SK-N-SH treated with all-trans-retinoic acid at 6 μM for 48 hours (cell line): ENCODE results near the gene DNHD1.

Experiments
- ATAC-seq: fragments of 200-7000 bp; cut with Tn5 transposase; 3 replicates; pipeline ENCODE4 v1.9.1; 2020; ENCODE audit warnings: mild to moderate bottlenecking, moderate library complexity
- ARNTL ChIP-seq: fragments of 450-650 bp; formaldehyde crosslinking; IDR thresholded peaks from 2 replicates; pipeline ENCODE4 v1.5.0; 2020; ENCODE audit warnings: low read depth, mild to moderate bottlenecking, moderate library complexity, borderline replicate concordance
- BACH2 ChIP-seq: fragments of 250-450 bp; sonication (Bioruptor Pico); IDR thresholded peaks from 2 replicates; pipeline ENCODE4 v1.9.0; 2021; ENCODE audit warnings: mild to moderate bottlenecking, borderline replicate concordance
- ESRRG ChIP-seq: fragments of 250-450 bp; sonication (Bioruptor Pico); IDR thresholded peaks from 2 replicates; pipeline ENCODE4 v1.6.1; 2021; ENCODE audit warnings: mild to moderate bottlenecking
- GLIS3 ChIP-seq: fragments of 250-450 bp; sonication (Bioruptor Pico); IDR thresholded peaks from 2 replicates; pipeline ENCODE4 v1.5.0; 2020; ENCODE audit warnings: mild to moderate bottlenecking, moderate library complexity
- ISL1 ChIP-seq: fragments of 250-450 bp; sonication (Bioruptor Pico); IDR thresholded peaks from 2 replicates; pipeline ENCODE4 v2.1.2; 2022; ENCODE audit warnings: mild to moderate bottlenecking, moderate library complexity
- OSR1 ChIP-seq: fragments of 250-450 bp; sonication (Bioruptor Pico); IDR thresholded peaks from 2 replicates; pipeline ENCODE4 v1.8.0; 2022; ENCODE audit warnings: moderate library complexity, mild to moderate bottlenecking, inconsistent platforms
- PPARA ChIP-seq: fragments of 250-450 bp; sonication (Bioruptor Pico); IDR thresholded peaks from 2 replicates; pipeline ENCODE4 v1.5.0; 2020; ENCODE audit warnings: mild to moderate bottlenecking, borderline replicate concordance
- SNAI2 ChIP-seq: fragments of 250-450 bp; sonication (Bioruptor Pico); IDR thresholded peaks from 2 replicates; pipeline ENCODE4 v1.5.0; 2020; ENCODE audit warnings: mild to moderate bottlenecking, moderate library complexity
- TCF4 ChIP-seq: fragments of 250-450 bp; sonication (Bioruptor Pico); IDR thresholded peaks from 2 replicates; pipeline ENCODE4 v1.8.0; 2021; ENCODE audit warnings: mild to moderate bottlenecking, moderate library complexity, borderline replicate concordance
- TOX ChIP-seq: fragments of 250-450 bp; sonication (Bioruptor Pico); IDR thresholded peaks from 2 replicates; pipeline ENCODE4 v1.8.0; 2021; ENCODE audit warnings: mild to moderate bottlenecking, moderate library complexity, borderline replicate concordance
- ZC3H10 ChIP-seq: fragments of 250-450 bp; sonication (Bioruptor Pico); IDR thresholded peaks from 2 replicates; pipeline ENCODE4 v1.5.1; 2021; ENCODE audit warnings: mild to moderate bottlenecking, moderate library complexity
- ZFP3 ChIP-seq: fragments of 250-450 bp; sonication (Bioruptor Pico); IDR thresholded peaks from 2 replicates; pipeline ENCODE4 v1.5.0; 2020; ENCODE audit warnings: mild to moderate bottlenecking, moderate library complexity
- ZFP30 ChIP-seq: fragments of 450-650 bp; formaldehyde crosslinking; IDR thresholded peaks from 2 replicates; pipeline ENCODE4 v1.5.0; 2022; ENCODE audit warnings: mild to moderate bottlenecking, moderate library complexity
- ZNF565 ChIP-seq: fragments of 450-650 bp; formaldehyde crosslinking; conservative IDR thresholded peaks from 2 replicates; pipeline ENCODE4 v1.5.0; 2020; ENCODE audit warnings: low read depth, mild to moderate bottlenecking, moderate library complexity
- ZNF70 ChIP-seq: fragments of 450-650 bp; formaldehyde crosslinking; IDR thresholded peaks from 2 replicates; pipeline ENCODE4 v1.5.0; 2020; ENCODE audit warnings: mild to moderate bottlenecking, moderate library complexity
- ZNF8 ChIP-seq: fragments of 450-650 bp; formaldehyde crosslinking; IDR thresholded peaks from 2 replicates; pipeline ENCODE4 v1.5.0; 2020; ENCODE audit warnings: mild to moderate bottlenecking, moderate library complexity
- TF ChIP-seq, protein P1 (sequence below): fragments of 250-450 bp; sonication (Bioruptor Pico); IDR thresholded peaks from 2 replicates; pipeline ENCODE4 v1.5.1; 2021; ENCODE audit warnings: mild to moderate bottlenecking, moderate library complexity
- TF ChIP-seq, protein P2 (sequence below): fragments of 250-450 bp; sonication (Bioruptor Pico); IDR thresholded peaks from 2 replicates; pipeline ENCODE4 v1.8.0; 2020; ENCODE audit warnings: mild to moderate bottlenecking, moderate library complexity, borderline replicate concordance
- TF ChIP-seq, protein P3 (sequence below): fragments of 250-450 bp; sonication (Bioruptor Pico); IDR thresholded peaks from 2 replicates; pipeline ENCODE4 v1.5.1; 2020; ENCODE audit warnings: low read depth, mild to moderate bottlenecking, moderate library complexity
- TF ChIP-seq, protein P4 (sequence below): fragments of 250-450 bp; sonication (Bioruptor Pico); IDR thresholded peaks from 2 replicates; pipeline ENCODE4 v1.5.0; 2020; ENCODE audit warnings: mild to moderate bottlenecking, moderate library complexity

DNHD1 gene

DNA sequence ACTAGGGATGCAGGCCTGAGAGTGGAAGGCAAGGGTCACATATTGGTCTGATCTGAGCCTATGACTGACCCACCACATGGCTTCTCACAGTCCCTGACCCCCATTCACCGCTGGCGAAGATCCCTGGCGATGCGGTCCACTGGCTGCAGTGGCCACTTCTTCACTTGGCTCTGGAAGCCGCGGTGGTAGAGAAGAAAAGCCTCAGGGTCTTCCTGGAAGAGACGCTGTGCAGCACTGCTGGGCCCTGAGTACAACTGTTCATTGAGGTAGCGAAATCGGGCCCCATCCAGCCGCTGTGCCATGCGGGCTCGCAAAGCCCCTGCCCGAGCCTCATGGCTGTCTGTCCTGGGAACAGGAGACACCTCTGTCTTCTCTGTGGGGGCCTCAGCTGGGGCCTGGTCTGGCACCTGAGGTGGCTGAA is 104.0 kb downstream of the DNHD1 start:
- TF ChIP-seq ESRRG (CRISPR knock-in tag) (no peak), ZC3H10 (CRISPR knock-in tag) (no peak), ZNF8 (CRISPR knock-in tag) (no peak), ZNF565 (CRISPR knock-in tag) (no peak), OSR1 (CRISPR knock-in tag) (no peak), GLIS3 (no peak), ZNF70 (no peak), PPARA (no peak), SNAI2 (CRISPR knock-in tag) (no peak), ARNTL (CRISPR knock-in tag) (no peak)
- TF ChIP-seq, protein P1, sequence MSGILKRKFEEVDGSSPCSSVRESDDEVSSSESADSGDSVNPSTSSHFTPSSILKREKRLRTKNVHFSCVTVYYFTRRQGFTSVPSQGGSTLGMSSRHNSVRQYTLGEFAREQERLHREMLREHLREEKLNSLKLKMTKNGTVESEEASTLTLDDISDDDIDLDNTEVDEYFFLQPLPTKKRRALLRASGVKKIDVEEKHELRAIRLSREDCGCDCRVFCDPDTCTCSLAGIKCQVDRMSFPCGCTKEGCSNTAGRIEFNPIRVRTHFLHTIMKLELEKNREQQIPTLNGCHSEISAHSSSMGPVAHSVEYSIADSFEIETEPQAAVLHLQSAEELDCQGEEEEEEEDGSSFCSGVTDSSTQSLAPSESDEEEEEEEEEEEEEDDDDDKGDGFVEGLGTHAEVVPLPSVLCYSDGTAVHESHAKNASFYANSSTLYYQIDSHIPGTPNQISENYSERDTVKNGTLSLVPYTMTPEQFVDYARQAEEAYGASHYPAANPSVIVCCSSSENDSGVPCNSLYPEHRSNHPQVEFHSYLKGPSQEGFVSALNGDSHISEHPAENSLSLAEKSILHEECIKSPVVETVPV (CRISPR knock-in tag) = no peak
- no peak for ATAC-seq

DNA sequence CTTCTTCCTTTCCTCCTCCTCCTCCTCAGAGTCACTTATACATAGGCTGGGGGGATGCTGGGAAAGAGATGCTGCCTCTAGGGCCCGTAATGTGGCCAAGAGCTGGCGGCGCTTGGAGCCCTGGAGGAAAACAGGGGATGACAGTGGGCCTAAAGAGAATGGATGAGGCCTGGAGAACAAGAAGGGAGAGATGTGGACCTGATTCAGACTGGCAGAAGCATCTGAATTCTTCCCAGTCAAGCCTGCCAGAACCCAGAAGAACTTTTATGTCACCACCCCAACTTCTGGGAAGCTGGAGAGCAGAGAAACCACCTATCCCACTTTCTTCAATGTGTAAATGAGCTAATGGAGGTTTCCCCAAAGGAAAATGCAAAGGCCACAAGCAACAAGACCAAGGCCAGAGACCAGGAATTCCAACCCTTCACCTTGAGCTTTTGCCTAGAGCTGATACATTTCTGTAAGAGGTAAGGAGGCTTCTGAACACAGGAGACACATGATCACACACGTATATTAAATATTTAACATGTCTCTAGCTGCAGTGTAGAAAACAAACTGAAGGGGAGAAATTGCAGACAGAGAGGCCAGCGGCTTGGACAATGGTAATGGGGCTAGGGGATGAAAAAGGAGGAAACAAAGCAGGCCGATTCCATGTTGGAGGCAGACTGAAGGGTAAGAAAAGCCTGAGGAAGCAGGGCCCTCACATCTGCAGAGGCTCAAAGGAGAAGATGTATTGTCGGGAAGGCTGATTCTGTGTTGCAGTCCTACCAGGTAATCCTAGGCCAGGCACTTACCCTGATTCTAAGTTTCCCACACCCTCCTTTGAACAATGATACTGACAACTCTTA is 105.2 kb downstream of the DNHD1 start:
- ATAC-seq = no peak
- TF ChIP-seq ZFP30 (CRISPR knock-in tag) = no peak
- no peak for TF ChIP-seq ESRRG (CRISPR knock-in tag)
- TF ChIP-seq OSR1 (CRISPR knock-in tag) = no peak
- no peak for TF ChIP-seq ISL1
- no peak for TF ChIP-seq ZNF565 (CRISPR knock-in tag)
- TF ChIP-seq GLIS3 = no peak
- no peak for TF ChIP-seq ZNF8 (CRISPR knock-in tag)
- TF ChIP-seq SNAI2 (CRISPR knock-in tag) = no peak
- TF ChIP-seq, protein P2, sequence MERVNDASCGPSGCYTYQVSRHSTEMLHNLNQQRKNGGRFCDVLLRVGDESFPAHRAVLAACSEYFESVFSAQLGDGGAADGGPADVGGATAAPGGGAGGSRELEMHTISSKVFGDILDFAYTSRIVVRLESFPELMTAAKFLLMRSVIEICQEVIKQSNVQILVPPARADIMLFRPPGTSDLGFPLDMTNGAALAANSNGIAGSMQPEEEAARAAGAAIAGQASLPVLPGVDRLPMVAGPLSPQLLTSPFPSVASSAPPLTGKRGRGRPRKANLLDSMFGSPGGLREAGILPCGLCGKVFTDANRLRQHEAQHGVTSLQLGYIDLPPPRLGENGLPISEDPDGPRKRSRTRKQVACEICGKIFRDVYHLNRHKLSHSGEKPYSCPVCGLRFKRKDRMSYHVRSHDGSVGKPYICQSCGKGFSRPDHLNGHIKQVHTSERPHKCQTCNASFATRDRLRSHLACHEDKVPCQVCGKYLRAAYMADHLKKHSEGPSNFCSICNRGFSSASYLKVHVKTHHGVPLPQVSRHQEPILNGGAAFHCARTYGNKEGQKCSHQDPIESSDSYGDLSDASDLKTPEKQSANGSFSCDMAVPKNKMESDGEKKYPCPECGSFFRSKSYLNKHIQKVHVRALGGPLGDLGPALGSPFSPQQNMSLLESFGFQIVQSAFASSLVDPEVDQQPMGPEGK = no peak
- TF ChIP-seq, protein P3, sequence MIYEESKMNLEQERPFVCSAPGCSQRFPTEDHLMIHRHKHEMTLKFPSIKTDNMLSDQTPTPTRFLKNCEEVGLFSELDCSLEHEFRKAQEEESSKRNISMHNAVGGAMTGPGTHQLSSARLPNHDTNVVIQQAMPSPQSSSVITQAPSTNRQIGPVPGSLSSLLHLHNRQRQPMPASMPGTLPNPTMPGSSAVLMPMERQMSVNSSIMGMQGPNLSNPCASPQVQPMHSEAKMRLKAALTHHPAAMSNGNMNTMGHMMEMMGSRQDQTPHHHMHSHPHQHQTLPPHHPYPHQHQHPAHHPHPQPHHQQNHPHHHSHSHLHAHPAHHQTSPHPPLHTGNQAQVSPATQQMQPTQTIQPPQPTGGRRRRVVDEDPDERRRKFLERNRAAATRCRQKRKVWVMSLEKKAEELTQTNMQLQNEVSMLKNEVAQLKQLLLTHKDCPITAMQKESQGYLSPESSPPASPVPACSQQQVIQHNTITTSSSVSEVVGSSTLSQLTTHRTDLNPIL (CRISPR knock-in tag) = no peak
- TF ChIP-seq ZC3H10 (CRISPR knock-in tag) = no peak
- TF ChIP-seq ZFP3 (CRISPR knock-in tag) = no peak
- TF ChIP-seq, protein P1 (CRISPR knock-in tag) = no peak
- TF ChIP-seq ARNTL (CRISPR knock-in tag) = no peak
- TF ChIP-seq ZNF70 = no peak
- TF ChIP-seq, protein P4, sequence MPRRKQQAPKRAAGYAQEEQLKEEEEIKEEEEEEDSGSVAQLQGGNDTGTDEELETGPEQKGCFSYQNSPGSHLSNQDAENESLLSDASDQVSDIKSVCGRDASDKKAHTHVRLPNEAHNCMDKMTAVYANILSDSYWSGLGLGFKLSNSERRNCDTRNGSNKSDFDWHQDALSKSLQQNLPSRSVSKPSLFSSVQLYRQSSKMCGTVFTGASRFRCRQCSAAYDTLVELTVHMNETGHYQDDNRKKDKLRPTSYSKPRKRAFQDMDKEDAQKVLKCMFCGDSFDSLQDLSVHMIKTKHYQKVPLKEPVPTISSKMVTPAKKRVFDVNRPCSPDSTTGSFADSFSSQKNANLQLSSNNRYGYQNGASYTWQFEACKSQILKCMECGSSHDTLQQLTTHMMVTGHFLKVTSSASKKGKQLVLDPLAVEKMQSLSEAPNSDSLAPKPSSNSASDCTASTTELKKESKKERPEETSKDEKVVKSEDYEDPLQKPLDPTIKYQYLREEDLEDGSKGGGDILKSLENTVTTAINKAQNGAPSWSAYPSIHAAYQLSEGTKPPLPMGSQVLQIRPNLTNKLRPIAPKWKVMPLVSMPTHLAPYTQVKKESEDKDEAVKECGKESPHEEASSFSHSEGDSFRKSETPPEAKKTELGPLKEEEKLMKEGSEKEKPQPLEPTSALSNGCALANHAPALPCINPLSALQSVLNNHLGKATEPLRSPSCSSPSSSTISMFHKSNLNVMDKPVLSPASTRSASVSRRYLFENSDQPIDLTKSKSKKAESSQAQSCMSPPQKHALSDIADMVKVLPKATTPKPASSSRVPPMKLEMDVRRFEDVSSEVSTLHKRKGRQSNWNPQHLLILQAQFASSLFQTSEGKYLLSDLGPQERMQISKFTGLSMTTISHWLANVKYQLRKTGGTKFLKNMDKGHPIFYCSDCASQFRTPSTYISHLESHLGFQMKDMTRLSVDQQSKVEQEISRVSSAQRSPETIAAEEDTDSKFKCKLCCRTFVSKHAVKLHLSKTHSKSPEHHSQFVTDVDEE (CRISPR knock-in tag) = no peak
- TF ChIP-seq BACH2 (CRISPR knock-in tag) = no peak

DNA sequence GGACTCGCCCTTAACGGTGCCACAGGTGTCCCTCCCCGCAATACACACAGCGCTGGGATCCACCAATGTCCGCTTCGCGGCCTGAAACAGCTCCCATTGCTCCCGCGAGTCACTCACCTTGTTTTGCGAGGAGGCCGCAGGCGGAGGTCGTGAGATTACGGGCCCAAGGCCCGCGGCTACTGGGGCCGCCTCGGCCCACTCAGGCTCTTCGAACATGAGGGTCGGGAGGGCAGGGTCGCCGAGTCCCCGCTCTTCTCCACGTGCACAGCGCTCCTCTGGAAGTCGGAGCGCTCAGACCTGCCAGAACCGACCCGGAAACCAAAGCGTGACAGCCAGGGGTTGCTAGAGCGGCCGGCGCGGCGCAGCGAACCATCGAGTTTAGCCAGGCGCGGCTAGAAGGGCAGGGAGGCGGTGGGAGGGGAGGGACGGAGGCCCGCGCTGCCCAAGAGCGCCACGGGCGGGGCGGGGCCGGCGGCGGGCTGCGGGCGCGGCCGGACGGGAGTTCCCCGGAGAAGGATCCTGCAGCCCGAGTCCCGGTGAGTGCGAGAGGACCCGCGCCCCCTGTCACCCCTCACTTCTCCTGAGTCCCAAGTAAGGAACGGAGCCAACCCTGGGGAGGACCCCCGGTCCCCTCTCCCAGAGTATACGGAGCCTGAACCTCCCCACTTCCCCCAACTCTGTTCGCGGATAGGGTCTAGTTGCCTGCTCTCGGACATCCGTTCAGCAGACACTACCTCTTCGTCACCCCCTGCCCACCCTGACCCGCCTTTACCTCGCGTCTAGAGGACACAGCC is 106.4 kb downstream of the DNHD1 start, which contains the start of the genes ILK and RRP8:
ILK (plus strand) TSS at position 488 of the 794 bp plus-strand sequence. CDS start 498 bp downstream, outside the sequence.
RRP8 (minus strand) TSS at position 330 of the 794 bp plus-strand sequence; CDS start at position 216, 114 bp downstream.
- peak; percentile 82 for ATAC-seq
- TF ChIP-seq TCF4 (CRISPR knock-in tag) (no peak), ZNF8 (CRISPR knock-in tag) (peak; percentile 6; the same call in 1 of the 2 replicates), ZFP30 (CRISPR knock-in tag) (no peak), TOX (CRISPR knock-in tag) (no peak), ZNF565 (CRISPR knock-in tag) (no peak)
